Prostate gland (tissue), 2 donors: ENCODE measurements around the gene DGKQ.

Source experiments
- POLR2A ChIP-seq: fragments of 450-650 bp; IDR thresholded peaks from one replicate; pipeline ENCODE4 v1.6.1; 2016; ENCODE audit warnings: antibody characterized with exemption, mild to moderate bottlenecking
- POLR2AphosphoS5 ChIP-seq: sonication (generic); formaldehyde crosslinking; IDR thresholded peaks from one replicate; pipeline ENCODE4 v1.6.1; 2017; ENCODE audit warnings: antibody characterized with exemption
- TF ChIP-seq, protein P1 (sequence below), 4 experiments: fragments of 200-600 bp in 2 of 4; fragments of 450-650 bp in 2 of 4; sonication (generic) in 2 of 4; IDR thresholded peaks; 1 replicate in 3 of 4; 2 replicates in 1 of 4; pipeline ENCODE4 v1.5.1; 2016 to 2019; ENCODE audit warnings: antibody characterized with exemption in 4 of 4, mild to moderate bottlenecking in 2 of 4, moderate library complexity in 2 of 4

GRCh38 chr4:909821-910220, 63.5 kb downstream of the DGKQ start:
- TF ChIP-seq POLR2AphosphoS5 (no peak), POLR2A (no peak)
- TF ChIP-seq, protein P1, sequence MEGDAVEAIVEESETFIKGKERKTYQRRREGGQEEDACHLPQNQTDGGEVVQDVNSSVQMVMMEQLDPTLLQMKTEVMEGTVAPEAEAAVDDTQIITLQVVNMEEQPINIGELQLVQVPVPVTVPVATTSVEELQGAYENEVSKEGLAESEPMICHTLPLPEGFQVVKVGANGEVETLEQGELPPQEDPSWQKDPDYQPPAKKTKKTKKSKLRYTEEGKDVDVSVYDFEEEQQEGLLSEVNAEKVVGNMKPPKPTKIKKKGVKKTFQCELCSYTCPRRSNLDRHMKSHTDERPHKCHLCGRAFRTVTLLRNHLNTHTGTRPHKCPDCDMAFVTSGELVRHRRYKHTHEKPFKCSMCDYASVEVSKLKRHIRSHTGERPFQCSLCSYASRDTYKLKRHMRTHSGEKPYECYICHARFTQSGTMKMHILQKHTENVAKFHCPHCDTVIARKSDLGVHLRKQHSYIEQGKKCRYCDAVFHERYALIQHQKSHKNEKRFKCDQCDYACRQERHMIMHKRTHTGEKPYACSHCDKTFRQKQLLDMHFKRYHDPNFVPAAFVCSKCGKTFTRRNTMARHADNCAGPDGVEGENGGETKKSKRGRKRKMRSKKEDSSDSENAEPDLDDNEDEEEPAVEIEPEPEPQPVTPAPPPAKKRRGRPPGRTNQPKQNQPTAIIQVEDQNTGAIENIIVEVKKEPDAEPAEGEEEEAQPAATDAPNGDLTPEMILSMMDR (IDR thresholded peaks at IDR 0.05), result no peak
